ENCODE results near the gene SPDYE16. TPM values are rescaled to one million over a fixed set of nuclear protein-coding genes. Genes with fewer than 3 reads are reported as not detected.
"Not testable (repeated sequence)": the region's sequence is repeated elsewhere in the genome, so short reads cannot be mapped to it uniquely, and the experiment has no call there.

SPDYE16 gene
- total RNA-seq (2014; rRNA removed), result not detected in 2 replicates
- percentile 9 among the genes with signal in this experiment for Bru-seq, nascent RNA
- BruChase-seq, experiment 1, labeled RNA remaining after a 6-hour chase, result percentile 7 among the genes with signal in this experiment
- percentile 23 among the genes with signal in this experiment for BruChase-seq, experiment 2, labeled RNA remaining after a 2-hour chase
- long read RNA-seq, partial matches to known transcripts, result 0 of 23 reads
- long read RNA-seq, other reads (novel, unspliced or antisense), result 23 of 23 reads

- CTCF ChIA-PET; BruUV-seq (replicated peaks); DNase-seq: not testable (repeated sequence)
Measured at GRCh38 chr7:76543197-76543596, at the start of gene SPDYE16. Gene SPDYE16, minus strand, starts transcription at chr7:76543297. Its CDS starts 1,838 bp downstream, at chr7:76541459.

GRCh38 chr7:76592694-76593093 is 49.6 kb upstream of the SPDYE16 start:
- H3K36me3 ChIP-seq (ENCODE audit: low read depth, low read length); H3F3A ChIP-seq (ENCODE audit: low read length, unreplicated experiment); H3K9me2 ChIP-seq (replicated peaks; ENCODE audit: low read length); DNase-seq; H2AFZ ChIP-seq (ENCODE audit: low read length); H3K9me3 ChIP-seq (ENCODE audit: low read length); H3K27me3 ChIP-seq (ENCODE audit: low read length); H3K27ac ChIP-seq (ENCODE audit: low read length); POLR2A ChIA-PET (ENCODE audit: unreplicated experiment); BruUV-seq (replicated peaks); ATAC-seq; H3K9ac ChIP-seq (ENCODE audit: low read length); CTCF ChIA-PET; intact Hi-C loops (cut with micrococcal nuclease); H3K4me3 ChIP-seq (ENCODE audit: low read length); H3K4me2 ChIP-seq (ENCODE audit: low read length); H4K20me1 ChIP-seq (ENCODE audit: low read length): not testable (repeated sequence)
- Histone ChIP-seq H3K4me1 (ENCODE audit: insufficient read depth, low read length) (peaks cover 14% of the 10 kb centered on the region), H3K79me2 (ENCODE audit: low read length) (peaks cover 37% of the 10 kb centered on the region)

More at GRCh38 chr7:76543197-76543596, at the start of gene SPDYE16:
- H3K79me2 ChIP-seq (ENCODE audit: low read length); H3K4me3 ChIP-seq (ENCODE audit: low read length); H3K4me1 ChIP-seq (ENCODE audit: insufficient read depth, low read length); H4K20me1 ChIP-seq (ENCODE audit: low read length); H3K27ac ChIP-seq (ENCODE audit: low read length); H3K4me2 ChIP-seq (ENCODE audit: low read length); H3K36me3 ChIP-seq (ENCODE audit: low read depth, low read length); H2AFZ ChIP-seq (ENCODE audit: low read length); H3K9me2 ChIP-seq (replicated peaks; ENCODE audit: low read length); intact Hi-C loops (cut with micrococcal nuclease); POLR2A ChIA-PET (ENCODE audit: unreplicated experiment); H3K27me3 ChIP-seq (ENCODE audit: low read length); H3K9me3 ChIP-seq (ENCODE audit: low read length); ATAC-seq; H3K9ac ChIP-seq (ENCODE audit: low read length); H3F3A ChIP-seq (ENCODE audit: low read length, unreplicated experiment): not testable (repeated sequence)

GRCh38 chr7:76591602-76592304 is 48.7 kb upstream of the SPDYE16 start:
- H3K9me3 ChIP-seq (ENCODE audit: low read length); H3K27ac ChIP-seq (ENCODE audit: low read length); POLR2A ChIA-PET (ENCODE audit: unreplicated experiment); DNase-seq; H3K36me3 ChIP-seq (ENCODE audit: low read depth, low read length); H3F3A ChIP-seq (ENCODE audit: low read length, unreplicated experiment); H4K20me1 ChIP-seq (ENCODE audit: low read length); H3K4me3 ChIP-seq (ENCODE audit: low read length); H3K4me2 ChIP-seq (ENCODE audit: low read length); intact Hi-C loops (cut with micrococcal nuclease); ATAC-seq; H2AFZ ChIP-seq (ENCODE audit: low read length); CTCF ChIA-PET; H3K27me3 ChIP-seq (ENCODE audit: low read length); H3K9ac ChIP-seq (ENCODE audit: low read length); BruUV-seq (replicated peaks); H3K9me2 ChIP-seq (replicated peaks; ENCODE audit: low read length): not testable (repeated sequence)
- Histone ChIP-seq H3K4me1 (ENCODE audit: insufficient read depth, low read length) (peaks cover 23% of the 10 kb centered on the region), H3K79me2 (ENCODE audit: low read length) (peaks cover 45% of the 10 kb centered on the region)

GRCh38 chr7:76591033-76591432 is 47.9 kb upstream of the SPDYE16 start:
- ATAC-seq; BruUV-seq (replicated peaks); H3K27me3 ChIP-seq (ENCODE audit: low read length); POLR2A ChIA-PET (ENCODE audit: unreplicated experiment); H4K20me1 ChIP-seq (ENCODE audit: low read length); H3K9me3 ChIP-seq (ENCODE audit: low read length); CTCF ChIA-PET; H3K9me2 ChIP-seq (replicated peaks; ENCODE audit: low read length); H3K36me3 ChIP-seq (ENCODE audit: low read depth, low read length); H3K4me3 ChIP-seq (ENCODE audit: low read length); DNase-seq; H3K9ac ChIP-seq (ENCODE audit: low read length); H2AFZ ChIP-seq (ENCODE audit: low read length); H3K27ac ChIP-seq (ENCODE audit: low read length); H3F3A ChIP-seq (ENCODE audit: low read length, unreplicated experiment); H3K4me2 ChIP-seq (ENCODE audit: low read length); intact Hi-C loops (cut with micrococcal nuclease): not testable (repeated sequence)
- H3K4me1 ChIP-seq (ENCODE audit: insufficient read depth, low read length), result peaks cover 31% of the 10 kb centered on the region
- peaks cover 52% of the 10 kb centered on the region for H3K79me2 ChIP-seq (ENCODE audit: low read length)

GRCh38 chr7:76588586-76588985 is 45.5 kb upstream of the SPDYE16 start:
- Histone ChIP-seq H3K27ac (ENCODE audit: low read length) (peak overlapping the region; percentile 90), H3K4me1 (ENCODE audit: insufficient read depth, low read length) (peaks cover 52% of the 10 kb centered on the region), H3K9ac (ENCODE audit: low read length) (peak overlapping the region; percentile 66; the same call in 1 of the 2 replicates), H3K79me2 (ENCODE audit: low read length) (peaks cover 76% of the 10 kb centered on the region)
- H2AFZ ChIP-seq (ENCODE audit: low read length); H4K20me1 ChIP-seq (ENCODE audit: low read length); H3K9me3 ChIP-seq (ENCODE audit: low read length); DNase-seq; H3K27me3 ChIP-seq (ENCODE audit: low read length); H3K36me3 ChIP-seq (ENCODE audit: low read depth, low read length); POLR2A ChIA-PET (ENCODE audit: unreplicated experiment); intact Hi-C loops (cut with micrococcal nuclease); H3K4me3 ChIP-seq (ENCODE audit: low read length); H3K9me2 ChIP-seq (replicated peaks; ENCODE audit: low read length); BruUV-seq (replicated peaks); H3K4me2 ChIP-seq (ENCODE audit: low read length); H3F3A ChIP-seq (ENCODE audit: low read length, unreplicated experiment); CTCF ChIA-PET: not testable (repeated sequence)
- peak; percentile 78 for ATAC-seq

GRCh38 chr7:76586585-76587315 is 43.7 kb upstream of the SPDYE16 start:
- H3K36me3 ChIP-seq (ENCODE audit: low read depth, low read length); POLR2A ChIA-PET (ENCODE audit: unreplicated experiment); H4K20me1 ChIP-seq (ENCODE audit: low read length); H2AFZ ChIP-seq (ENCODE audit: low read length); H3K4me3 ChIP-seq (ENCODE audit: low read length); H3K9me2 ChIP-seq (replicated peaks; ENCODE audit: low read length); H3K27me3 ChIP-seq (ENCODE audit: low read length); CTCF ChIA-PET; intact Hi-C loops (cut with micrococcal nuclease); H3K9me3 ChIP-seq (ENCODE audit: low read length); H3F3A ChIP-seq (ENCODE audit: low read length, unreplicated experiment); BruUV-seq (replicated peaks): not testable (repeated sequence)
- Histone ChIP-seq H3K9ac (ENCODE audit: low read length) (peak overlapping the region; percentile 49; the same call in 1 of the 2 replicates), H3K4me1 (ENCODE audit: insufficient read depth, low read length) (peaks cover 66% of the 10 kb centered on the region), H3K4me2 (ENCODE audit: low read length) (peak overlapping the region; percentile 17; the same call in 1 of the 2 replicates), H3K79me2 (ENCODE audit: low read length) (peaks cover 72% of the 10 kb centered on the region), H3K27ac (ENCODE audit: low read length) (peak overlapping the region; percentile 84)
- DNase-seq (peak; percentile 53), ATAC-seq (peak; percentile 17)
